NB4 (cell line): ENCODE data around the gene PHF2.

Source experiments
- POLR2A ChIP-seq: IDR thresholded peaks from 2 replicates; pipeline ENCODE4 v1.6.1; 2011; ENCODE audit warnings: mild to moderate bottlenecking; ENCODE audit not compliant: insufficient read length; ENCODE audit errors: extremely low read depth
- TF ChIP-seq, protein P1 (sequence below): IDR thresholded peaks from one replicate; pipeline ENCODE4 v1.5.1; 2012; ENCODE audit warnings: low read depth, low read length

DNA sequence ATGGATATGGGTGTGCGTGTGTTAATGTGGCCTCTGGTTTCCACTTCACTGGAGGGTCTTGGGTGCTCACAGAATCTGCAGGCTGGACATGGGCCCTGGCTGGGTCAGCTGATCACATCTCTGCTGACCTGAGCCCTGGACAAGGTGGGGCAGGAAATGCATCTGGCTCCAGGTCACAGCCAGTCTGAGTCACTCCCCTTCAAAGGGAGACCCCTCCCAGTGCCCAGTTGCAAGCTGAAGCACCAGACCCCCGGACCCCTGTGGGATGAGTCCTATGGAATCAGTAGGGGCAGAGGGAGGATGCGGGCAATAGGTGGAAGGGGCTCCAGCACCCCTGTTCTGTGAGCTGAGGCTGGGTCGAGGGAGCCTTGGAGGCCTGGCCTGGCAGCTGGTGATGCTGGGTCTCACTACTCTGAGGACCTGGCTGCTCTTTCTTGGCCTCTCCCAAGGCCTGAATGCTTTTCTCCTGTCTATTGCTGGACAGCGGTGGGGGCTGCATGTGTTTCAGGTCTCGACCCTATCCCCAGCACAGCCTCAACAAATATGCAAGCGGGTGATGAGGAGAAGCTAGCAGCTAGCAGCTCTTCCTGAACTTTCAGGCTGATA is 54.5 kb downstream of the PHF2 start:
- TF ChIP-seq, protein P1, sequence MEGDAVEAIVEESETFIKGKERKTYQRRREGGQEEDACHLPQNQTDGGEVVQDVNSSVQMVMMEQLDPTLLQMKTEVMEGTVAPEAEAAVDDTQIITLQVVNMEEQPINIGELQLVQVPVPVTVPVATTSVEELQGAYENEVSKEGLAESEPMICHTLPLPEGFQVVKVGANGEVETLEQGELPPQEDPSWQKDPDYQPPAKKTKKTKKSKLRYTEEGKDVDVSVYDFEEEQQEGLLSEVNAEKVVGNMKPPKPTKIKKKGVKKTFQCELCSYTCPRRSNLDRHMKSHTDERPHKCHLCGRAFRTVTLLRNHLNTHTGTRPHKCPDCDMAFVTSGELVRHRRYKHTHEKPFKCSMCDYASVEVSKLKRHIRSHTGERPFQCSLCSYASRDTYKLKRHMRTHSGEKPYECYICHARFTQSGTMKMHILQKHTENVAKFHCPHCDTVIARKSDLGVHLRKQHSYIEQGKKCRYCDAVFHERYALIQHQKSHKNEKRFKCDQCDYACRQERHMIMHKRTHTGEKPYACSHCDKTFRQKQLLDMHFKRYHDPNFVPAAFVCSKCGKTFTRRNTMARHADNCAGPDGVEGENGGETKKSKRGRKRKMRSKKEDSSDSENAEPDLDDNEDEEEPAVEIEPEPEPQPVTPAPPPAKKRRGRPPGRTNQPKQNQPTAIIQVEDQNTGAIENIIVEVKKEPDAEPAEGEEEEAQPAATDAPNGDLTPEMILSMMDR, result no peak
- TF ChIP-seq POLR2A, result no peak
